ENCODE data around the gene POMT2.

POMT2 gene

DNA sequence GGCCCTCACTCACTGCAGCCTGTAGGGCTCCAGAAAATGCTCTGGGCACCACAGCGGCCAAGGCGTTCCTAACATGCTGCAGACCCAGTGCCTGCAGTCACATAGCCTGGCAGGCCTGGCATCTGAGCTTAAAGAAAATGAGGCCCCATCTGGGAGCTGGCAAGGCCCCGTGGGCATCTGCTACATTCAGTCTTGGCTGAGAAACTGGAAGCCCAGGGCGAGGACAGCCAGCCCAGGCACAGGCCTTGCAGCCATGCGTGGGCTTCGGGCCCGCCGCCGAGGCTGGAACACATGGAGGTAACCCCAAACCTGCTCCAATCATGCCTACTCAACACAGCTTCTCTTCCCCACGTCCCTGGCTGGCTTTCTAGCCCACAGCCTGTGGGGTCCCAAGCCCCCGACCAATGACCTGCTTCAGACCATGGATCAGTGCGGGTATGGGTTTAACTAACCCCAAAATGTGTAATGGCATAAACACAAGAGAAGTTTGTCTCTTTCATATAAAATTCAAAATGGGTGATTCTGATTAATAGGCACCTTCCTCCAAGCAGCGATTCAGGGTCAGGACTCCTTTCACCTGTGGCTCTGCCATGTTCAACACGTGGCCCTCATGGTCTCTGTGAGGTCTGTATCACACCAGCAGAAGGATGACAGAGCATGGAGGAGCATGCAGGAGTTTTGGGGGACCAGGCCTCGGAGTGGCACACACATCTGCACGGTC is 56.1 kb downstream of the POMT2 start:
- no peak for DNase-seq

DNA sequence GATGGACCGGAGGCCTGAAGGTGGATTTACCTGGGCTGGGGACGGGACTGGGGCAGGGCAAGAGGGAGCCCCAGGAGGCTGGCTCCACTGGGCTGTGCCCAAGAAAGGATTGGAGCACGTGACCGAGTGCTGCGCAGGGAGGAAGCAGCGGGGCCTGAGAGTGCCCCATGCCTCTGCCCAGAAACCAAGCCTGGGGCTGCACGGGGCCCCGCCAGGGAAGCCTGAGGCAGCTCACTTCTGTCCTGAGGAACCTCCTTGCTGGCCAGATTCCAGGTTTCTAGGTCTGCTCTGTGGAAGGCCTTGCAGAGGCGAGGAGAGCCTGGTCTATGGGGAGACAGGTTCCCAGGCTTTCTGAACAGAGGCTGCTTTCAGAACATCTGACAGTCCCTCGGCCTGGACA is 60.1 kb downstream of the POMT2 start:
- no peak for DNase-seq

DNA sequence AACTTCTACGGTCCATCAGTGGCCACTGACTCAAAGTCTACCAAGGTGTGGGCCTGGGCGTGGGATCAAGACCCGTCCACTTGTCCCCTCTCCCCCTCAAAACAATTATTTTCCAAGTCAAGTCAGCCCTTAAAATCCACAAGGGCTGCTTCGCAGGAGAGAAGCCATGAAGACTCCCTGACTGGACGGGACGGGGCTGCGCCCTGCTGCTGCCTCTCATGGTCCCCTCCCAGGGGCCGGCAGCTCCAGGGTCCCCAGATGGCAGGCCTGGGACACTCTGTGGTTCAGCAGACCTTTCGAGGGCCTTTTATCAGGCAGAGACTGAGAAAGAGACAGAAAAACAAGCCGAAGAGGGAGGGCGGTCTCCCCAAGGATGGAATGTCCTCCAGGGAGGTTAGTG is 60.5 kb downstream of the POMT2 start:
- DNase-seq: no peak

DNA sequence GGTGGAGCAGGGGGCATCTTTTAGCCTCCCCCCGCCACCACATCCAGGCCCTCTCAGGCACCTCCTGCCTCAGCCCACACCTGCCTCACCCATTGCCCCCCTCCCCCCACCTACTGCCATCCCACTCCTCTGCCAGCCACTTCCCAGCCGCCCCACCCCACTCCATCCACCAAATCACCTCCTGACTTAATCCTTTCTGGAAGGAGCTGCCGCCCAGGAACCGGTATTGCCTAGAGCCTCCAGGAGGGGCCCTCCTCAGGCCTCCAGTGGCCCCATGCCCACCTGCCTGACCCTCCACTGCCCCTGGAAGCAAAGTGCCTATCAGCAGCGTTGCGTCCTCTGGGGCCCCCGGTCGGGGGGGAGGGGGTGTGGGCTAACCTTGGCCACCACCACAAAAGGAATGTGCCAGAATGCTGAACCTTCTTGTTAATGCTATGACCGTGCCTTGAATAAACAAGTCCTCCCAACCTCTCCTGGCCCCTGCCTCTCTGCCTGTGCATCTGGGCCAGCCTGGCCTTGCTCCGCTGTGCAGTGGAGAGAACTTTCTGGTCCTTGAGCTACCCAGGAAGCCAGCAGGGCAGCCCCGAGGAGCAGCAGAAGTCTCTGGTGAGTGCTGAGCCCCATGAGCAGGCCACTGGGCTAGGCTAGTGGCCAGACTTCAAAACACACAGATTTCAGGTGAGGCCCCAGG is 61.5 kb downstream of the POMT2 start:
- no peak for DNase-seq

DNA sequence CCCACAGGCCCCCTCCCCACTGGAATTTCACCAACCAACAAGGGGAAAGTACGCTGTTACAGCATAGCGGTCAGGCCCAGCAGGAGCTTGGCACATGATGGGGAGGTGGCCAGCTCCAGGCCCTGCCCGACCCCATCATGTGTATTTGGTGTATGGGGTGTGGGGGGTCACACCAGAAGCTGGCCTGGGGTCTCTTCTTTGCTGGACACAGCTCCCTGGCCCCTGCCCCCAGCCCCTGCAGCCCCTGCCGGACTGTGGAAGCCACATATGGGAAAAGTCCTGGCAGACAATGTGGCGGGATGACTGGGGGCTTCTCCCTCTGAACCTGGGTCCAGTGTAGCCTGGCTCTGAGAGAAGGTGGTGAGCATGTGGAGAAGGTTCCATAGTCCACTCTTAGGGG is 62.1 kb downstream of the POMT2 start:
- no peak for DNase-seq

DNA sequence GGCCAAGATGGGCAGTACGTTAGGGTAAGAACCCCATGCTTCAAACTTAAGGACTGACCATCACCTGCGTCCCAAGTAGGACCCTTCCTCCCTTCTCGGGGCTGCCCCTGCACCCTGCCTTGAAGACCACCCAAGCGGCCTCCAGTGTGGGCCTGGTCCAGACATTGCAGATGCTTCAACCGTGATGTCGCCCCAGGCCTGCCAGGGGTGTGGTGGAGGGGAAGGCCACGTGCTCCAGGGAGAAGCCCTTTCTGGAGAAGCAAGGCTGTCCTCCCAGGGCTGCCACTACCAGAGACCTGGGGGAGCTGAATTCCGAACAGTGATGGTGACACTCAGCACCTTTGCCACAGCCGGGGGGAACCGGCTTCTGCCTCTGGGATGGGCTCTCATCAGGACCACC is 63.0 kb downstream of the POMT2 start:
- no peak for DNase-seq

DNA sequence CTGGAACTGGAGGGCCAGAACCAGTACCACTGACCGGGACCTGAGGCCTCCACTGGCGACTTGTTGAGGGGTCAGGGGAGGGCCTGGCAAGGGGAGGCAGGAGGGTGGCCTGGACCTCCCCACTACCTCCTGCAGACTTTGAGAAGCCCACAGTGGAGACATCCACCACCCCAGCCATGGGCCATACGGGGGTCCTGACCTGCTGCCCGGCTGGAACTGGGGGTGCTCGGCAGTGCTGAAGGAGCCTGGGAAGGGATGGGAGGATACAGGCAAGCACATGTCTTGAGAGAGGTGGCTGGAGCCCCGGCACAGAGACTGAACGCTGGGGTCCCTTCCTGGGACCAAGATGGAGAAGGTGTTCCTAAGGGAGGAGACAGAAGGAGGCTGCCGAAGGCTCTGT is 64.0 kb downstream of the POMT2 start:
- DNase-seq: no peak

DNA sequence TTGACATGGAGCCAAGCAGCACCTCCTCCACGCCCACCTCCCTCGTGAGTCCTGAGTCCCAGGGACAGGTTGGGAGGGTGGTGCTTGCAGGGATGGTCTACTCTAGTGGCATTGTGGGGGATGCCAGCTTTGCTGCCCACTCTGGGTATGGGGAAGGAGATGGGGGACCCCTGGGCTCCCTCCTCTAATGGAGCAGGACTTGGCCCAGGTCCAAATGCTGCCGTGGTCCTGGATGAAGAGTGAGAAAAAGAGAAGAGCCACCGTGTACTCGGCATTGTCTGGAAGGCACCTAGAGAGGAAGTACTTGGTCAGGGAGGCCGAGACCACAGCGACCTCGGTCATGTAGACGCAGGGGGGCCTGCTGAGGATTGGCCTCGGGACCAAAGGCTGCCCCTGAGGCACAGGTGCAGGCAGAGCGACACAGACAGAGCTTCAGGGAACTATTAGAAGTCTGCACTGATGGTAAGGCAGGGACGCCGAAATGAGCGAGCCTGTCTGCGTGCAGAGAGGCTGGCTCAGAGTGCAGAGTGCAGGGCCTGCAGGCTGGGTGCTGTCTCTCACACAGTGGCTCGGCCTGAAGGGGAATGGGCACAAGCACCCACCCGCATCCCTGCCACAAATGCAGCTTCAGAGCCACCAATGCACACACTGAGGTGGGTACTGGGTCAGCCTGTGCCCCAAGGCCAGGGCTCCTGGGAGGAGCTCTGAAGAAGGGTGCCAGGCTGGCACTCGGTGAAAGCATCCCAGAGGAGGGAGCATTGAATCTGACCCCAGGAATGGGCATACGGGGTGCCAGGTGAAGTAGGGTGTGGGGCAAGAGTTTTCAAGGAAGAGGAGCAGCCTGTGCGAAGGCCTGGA is 67.1 kb downstream of the POMT2 start:
- DNase-seq: no peak

DNA sequence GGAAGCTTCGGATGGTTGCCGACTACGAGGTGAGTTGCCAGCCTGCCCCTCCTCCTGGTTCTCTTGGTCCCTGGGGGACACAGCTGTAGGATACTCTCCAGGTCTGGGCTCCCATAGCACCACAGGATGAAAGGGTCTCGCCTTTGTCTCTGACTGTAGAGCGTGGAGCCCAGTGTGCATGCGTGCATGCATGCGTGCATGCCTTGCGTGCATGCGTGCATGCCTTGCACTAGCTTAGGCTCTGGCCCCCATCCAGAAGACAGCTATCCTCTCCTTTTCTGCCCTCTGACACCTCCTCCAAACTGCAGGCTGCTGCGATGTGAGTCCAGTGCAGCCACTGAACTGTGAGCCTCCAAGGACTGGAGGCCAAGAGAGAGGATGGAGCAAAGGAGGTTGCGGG is 68.8 kb downstream of the POMT2 start:
- DNase-seq: no peak

DNA sequence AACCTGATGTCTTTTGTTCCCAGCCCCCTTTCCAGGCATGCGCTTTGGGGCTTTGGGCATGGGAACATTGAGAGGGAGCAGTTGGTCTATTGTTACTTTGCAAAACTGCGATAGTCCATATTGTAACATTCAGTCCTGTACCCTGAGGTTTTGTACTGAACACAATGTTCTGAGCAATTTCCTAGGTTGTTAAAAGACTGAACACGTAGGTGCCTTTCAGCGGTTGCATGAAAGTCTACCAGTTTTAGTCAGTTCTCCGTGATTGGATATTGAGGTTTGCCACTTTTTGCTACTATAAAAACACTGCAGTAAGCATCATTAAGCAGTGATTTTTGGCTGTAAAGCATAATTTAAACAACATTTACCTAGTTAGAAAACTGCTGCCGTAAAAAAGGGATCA is 69.8 kb downstream of the POMT2 start:
- no peak for DNase-seq

DNA sequence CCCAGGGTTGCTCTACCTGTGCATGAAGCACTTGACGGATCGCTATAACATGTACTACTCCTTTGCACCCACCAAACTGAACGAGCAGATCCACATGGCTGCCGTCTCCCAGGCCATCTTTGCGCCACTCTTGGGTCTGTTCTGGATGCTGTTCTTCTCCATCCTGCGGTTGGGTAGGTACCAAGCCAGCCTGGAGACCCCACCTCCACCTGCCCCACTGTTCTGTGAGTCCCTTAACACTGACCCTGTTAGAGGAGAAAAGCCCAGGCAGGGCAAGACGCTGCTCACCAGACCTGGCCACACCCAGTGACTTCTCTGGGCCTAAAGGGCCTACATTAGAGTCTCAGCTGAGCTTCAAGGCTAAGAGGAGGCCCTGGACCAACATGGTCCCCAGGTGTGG is 71.4 kb downstream of the POMT2 start:
- no peak for DNase-seq

DNA sequence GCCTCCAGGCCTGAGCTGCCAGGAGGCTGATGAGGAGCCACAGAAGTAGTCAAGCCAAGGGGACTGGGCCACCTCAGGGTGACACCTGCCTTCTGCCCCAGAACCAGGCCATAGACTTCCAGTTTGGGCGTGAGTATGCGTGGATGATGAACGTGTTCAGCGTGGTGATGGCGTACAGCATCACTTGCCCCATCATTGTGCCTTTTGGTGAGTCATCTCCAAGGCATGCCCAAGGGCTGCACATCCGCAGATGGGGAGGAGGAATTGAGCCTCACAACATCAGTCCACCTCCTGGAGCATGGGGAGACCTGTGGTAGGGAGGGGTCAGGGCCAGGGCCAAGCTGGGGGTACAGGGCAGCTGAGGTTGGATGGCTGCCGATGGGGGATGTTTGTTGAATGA is 72.0 kb downstream of the POMT2 start:
- DNase-seq: no peak

DNA sequence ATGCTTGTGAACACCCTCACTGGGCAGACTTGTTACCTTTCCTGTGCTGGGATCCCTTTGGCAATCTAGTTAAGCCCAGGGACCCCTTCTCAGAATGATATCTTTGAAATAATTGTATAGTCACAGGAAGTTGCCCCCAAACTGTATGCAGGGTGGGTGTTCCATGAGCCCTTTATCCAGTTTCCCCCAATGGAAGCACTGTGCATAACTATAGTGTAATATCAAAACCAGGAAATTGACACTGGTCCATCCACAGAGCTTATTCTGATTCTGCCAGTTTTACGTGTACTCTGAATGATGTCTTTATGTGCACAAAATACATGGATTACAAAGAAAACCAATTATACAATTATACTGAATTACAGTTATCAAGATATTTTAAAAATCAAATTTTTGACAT is 73.9 kb downstream of the POMT2 start:
- DNase-seq: no peak

DNA sequence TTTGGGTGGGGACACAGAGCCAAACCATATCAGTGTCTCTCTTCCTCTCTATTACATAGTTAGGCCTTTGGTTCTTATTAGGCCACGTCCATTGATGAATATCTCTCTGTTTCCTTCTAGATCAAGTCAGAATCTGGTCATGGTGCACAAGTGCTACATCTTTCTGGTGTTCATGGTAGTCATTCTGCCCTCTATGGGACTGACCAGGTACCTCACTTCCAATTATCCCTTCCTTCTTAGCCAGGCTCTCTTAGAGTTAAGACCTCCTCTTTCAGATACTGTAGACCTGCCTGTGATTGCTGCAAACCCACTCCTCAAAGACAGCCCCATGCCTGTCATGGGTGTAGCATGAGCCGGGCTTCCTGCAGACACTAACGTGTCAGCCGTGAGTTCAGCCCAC is 74.9 kb downstream of the POMT2 start:
- no peak for DNase-seq

DNA sequence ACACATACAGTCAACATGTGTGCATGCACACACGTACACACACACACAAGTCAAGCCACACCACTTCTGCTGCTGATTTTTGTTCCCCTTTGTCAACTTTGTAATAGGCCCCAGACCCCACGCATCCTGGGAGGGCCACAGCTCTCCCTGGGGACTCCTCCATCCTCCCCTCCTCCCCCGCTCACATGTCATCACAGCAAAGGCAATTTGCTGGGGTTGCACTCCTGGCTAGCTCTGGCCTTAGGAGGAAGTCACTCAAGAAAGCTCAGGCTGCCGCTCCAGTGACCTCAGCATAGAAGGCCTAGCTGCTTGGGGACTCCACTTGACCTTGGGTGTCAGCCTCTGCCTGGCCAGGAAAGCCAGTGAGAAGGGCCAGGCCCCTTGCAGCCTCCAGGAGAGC is 76.8 kb downstream of the POMT2 start:
- DNase-seq: no peak

DNA sequence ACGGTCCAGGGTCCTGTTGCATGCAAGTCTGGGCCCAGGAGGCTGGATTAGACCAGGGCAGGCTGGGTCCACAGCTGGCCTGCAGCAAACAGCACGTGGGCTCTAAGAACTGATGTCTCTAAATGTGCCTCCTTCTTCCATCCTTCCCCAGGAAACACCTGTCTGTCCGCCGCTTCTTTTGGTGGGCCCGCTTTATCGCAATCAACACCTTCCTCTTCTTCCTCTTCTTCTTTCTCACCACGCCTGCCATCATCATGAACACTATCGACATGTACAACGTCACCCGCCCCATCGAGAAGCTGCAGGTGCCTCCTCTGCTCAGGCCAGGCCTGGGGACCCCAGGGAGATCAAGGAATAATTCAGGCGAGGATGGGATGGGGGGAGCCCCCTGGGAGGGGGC is 77.9 kb downstream of the POMT2 start:
- no peak for DNase-seq

DNA sequence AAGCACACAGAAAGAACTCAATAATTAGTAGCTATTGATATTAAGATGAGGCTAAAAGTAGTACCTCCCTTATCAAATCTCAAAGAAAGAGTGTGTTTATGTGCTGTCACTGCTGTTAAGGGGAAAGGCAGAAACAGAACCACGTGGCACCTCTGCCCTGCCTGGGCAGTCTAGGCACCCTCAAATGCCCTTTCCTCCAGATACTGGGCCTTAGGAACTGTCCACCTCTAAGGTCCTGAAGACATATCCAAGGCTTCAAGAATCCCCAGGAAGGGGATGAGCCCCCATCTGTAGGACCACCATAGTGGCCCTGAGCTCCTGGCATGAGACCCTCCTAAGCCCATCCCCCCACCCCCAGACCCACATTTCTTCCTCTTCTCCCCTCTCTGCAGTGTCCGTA is 78.7 kb downstream of the POMT2 start:
- no peak for DNase-seq

DNA sequence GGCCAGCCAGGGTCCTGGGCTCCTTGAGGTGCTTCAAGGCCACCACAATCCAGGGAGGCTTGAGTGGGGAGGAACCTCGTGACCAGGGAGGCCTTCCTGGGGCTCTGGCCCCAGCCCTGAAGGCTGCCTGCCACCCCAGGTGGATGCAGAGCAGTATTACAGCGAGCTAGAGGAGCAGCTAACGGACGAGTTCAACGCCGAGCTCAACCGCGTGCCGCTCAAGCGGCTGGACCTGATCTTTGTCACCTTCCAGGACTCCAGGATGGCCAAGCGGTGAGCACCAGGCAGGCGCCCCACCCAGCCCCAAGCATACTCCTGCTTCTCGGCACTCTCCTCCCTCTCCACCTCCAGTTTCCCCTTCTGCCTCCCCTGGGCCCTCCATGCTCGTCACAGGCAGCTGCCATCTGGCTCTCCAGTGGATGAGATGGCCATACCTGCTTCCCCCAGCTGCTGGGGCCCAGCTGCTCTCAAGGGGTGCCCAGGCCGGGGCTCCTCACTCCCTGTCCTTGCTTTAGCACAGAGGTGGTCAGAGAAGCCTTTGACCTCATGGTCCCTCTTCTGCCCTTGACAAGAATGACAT is 80.3 kb downstream of the POMT2 start:
- no peak for DNase-seq

DNA sequence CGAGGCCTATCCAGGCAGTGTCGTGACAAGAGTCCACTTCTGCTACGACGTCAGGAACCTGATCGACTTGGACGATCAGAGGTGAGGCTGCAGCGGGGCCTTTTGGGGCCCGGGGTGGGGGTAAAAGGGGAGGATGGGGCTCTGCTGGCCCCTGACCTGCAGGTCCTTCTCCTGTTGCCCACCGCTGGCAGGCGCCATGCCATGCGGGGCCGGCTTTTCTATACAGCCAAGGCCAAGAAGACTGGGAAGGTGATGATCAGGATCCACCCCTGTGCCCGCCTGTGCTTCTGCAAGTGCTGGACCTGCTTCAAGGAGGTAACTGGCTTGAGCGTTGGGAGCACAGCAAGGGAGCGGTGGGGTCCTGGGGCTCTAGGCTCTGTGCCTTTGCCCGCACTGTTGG is 81.3 kb downstream of the POMT2 start:
- no peak for DNase-seq

DNA sequence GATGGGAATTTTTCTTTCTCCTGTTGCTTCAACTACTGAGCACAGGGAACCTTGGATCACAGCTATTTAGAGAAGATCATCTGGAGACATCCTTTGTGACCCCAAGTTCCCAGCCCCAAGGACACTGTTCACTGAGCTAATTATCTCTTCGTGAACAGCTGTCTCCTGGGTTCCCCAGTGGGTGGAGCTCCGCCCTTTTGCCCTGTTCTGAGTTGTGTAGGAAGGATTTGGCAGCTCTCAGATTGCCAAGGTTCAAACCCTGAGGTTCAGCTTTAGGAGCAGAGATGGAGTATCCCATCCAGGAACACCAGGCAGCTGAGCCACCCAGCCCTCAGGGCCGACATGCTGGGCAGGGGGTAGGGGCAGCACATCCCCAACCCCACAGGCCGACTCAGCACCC is 81.7 kb downstream of the POMT2 start:
- DNase-seq: no peak

DNA sequence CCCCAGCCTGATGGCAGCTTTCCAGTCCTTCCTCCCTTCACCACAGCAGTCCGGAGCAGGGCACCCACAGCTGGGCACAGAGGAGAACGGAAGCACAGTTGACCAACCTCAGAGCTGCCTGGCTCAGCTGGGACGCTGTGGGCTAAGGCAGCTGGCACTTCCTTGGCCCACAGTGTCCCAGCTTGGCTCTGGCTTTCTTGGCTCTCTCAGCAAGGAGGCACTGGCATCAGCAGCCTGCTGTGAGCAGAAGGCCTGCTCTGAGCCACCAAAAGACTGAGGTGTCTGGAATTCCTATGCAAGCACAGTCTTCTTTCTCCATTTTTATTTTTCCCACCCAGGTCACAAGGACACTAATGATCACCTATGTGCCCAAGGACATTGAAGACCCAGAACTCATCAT is 82.3 kb downstream of the POMT2 start:
- no peak for DNase-seq

DNA sequence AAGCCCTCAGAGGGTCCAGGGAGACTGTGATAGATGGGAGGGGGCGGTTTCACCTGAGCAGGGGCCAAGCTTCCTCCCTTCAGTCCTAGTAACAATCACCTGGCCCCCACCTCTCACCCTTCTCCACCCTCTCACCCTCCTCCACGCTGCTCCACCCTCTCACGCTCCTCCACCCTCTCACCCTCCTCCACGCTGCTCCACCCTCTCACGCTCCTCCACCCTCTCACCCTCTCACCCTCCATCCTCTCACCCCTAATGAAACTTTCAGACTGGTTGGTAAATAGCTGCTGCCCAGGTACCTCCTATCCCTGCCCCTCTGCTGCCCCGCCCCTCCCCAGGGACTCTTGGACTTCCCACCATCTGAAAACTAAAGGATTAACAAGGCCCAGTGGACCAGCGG is 83.9 kb downstream of the POMT2 start:
- DNase-seq: no peak

DNA sequence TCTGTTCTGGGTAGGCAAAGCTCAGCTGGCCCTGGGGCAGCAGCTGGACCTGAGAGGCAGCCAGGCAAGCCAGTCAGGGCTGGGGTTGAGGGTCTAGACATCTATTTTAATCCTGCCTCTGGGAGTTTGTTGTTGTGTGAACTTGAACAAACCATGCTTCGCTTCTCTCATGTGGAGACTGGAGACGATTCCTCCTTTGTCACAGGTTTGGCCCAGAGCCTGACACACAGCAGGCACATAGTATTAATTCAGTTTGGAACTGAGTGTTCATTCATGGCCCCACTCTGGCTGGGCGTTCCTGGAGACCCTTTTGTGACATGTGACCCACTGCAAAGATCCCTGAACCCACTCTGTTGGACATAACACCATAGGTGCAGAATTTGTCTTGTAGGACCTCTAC is 89.0 kb downstream of the POMT2 start:
- no peak for DNase-seq

DNA sequence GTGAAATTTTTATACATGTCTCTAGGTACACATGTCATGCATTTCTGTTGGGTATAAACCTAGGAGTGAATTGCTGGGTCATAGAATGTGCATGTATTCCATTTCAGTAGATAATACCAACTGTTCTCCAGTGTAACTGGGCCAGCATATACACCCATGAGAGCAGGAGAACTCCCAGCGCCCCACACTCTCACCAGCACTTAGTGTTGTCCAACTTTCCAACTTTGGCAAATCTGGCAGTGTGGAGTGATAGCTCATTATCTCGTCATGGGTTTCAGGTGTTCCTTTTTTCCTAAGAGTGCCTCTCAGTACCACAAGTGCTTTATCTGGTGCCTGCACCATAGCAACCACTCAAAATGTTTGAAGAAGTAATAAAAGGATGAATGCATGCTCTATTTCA is 89.8 kb downstream of the POMT2 start:
- no peak for DNase-seq

Data from SIG-M5 (cell line).